ENCODE measurements around the gene DSCAML1. TPM values are rescaled to one million over a fixed set of nuclear protein-coding genes. Genes with fewer than 3 reads are reported as not detected.

DSCAML1 gene
- polyA plus RNA-seq, 4 donors = 1.7 to 2.9 (median 2.0) TPM

- no peak for DNase-seq (ENCODE audit: low read depth in 4 of 4, low spot score in 3 of 4)
Observed at GRCh38 chr11:117704395-117705100, 92.5 kb downstream of the DSCAML1 start.

GRCh38 chr11:117702946-117703598, 93.9 kb downstream of the DSCAML1 start:
- no peak for DNase-seq (ENCODE audit: low read depth in 4 of 4, low spot score in 3 of 4)

DNA sequence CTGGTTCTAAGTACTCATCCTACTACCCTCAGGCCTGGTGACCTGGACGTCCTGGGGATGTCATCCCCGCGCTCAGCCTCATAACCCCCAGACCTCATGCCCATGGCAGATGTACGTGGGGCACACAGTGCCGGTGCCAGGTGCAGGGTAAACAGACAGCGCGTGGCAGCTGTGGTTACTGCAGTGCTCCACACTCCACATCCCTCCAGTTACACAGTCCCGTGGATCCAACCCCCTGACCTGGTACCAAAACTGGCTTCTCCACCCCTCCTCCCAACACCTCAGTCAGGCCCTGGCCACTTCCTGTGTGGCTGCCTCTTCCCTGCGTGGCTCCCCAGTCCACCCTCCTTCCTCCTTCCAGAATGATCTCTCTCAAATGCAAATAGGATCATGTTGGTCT, 95.2 kb downstream of the DSCAML1 start:
- no peak for DNase-seq (ENCODE audit: low read depth in 4 of 4, low spot score in 3 of 4)

DNA sequence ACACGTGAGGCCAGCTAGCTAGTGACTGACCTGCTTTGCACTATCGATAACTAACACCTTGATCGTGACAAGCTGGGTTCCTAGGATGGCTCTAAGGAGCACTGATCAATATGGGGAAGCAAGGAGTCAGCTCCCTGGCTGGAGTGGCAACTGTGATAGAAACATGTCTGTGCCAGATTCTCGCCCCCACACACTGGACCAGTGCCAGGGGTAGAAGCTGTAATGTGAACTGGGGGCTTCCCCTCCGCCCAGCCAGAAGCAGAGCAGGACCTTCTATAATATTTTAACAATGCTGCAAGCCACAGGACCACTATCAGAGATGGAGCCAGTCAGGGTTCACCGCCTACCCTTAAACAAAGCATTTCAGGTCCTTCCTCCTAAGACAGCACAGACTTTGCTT, 96.5 kb downstream of the DSCAML1 start:
- no peak for DNase-seq (ENCODE audit: low read depth in 4 of 4, low spot score in 3 of 4)

GRCh38 chr11:117697319-117697718, 99.7 kb downstream of the DSCAML1 start:
- no peak for DNase-seq (ENCODE audit: low read depth in 4 of 4, low spot score in 3 of 4)

DNA sequence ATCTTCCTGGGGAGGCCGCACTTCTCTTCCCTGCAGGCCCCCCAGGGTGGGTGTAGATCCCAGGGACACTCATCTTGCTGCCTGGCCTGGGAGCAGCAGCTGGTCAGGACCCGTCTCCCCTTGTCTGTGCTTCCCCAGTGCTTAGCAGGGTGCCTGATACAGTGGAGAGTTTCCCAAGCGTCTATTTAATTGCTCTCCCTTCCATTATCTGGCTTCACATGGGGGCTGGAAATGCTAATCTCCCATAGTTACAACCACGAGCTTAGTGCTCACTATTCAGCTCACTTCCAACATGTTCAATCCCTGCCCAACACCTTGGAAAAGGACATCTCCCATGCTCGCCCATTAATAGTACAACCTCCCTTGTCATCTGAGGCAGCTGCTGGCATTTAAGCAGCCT, 100.5 kb downstream of the DSCAML1 start:
- DNase-seq (ENCODE audit: low read depth in 4 of 4, low spot score in 3 of 4) = no peak

GRCh38 chr11:117693344-117693743, 103.7 kb downstream of the DSCAML1 start:
- DNase-seq (ENCODE audit: low read depth in 4 of 4, low spot score in 3 of 4) = no peak

- DNase-seq (ENCODE audit: low read depth in 4 of 4, low spot score in 3 of 4) = no peak
Observed at GRCh38 chr11:117691516-117691915, 105.5 kb downstream of the DSCAML1 start.

GRCh38 chr11:117691218-117691514, 105.8 kb downstream of the DSCAML1 start:
- DNase-seq (ENCODE audit: low read depth in 4 of 4, low spot score in 3 of 4) = no peak

GRCh38 chr11:117690484-117691217, 106.4 kb downstream of the DSCAML1 start:
- no peak for DNase-seq (ENCODE audit: low read depth in 4 of 4, low spot score in 3 of 4)

DNA sequence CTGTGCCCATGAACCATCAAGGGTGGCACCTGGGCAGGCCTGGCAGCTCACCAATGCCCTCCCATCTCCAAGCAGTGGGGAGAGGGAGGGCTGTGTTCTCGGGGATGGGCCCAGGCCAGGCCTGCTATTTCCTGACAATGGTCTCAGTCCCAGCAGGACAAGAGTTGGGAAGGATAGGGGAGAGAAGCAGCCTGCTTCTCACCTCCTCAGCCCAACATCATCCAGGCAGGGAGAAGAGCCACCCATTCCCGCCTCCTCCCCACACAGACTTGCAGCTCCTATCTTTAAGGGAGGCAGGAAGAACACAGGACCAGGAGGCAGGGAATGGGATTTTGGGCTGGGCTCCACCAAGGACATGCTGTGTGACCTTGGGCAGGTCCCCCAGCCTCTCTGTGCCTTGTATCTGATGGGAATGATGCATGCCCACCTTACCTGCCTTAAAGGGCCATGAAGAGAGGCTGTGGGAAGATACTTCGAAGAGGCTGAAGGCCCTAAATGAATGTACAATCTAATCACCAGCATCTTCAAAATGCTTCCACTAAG, 108.7 kb downstream of the DSCAML1 start:
- DNase-seq (ENCODE audit: low read depth in 4 of 4, low spot score in 3 of 4) = no peak

DNA sequence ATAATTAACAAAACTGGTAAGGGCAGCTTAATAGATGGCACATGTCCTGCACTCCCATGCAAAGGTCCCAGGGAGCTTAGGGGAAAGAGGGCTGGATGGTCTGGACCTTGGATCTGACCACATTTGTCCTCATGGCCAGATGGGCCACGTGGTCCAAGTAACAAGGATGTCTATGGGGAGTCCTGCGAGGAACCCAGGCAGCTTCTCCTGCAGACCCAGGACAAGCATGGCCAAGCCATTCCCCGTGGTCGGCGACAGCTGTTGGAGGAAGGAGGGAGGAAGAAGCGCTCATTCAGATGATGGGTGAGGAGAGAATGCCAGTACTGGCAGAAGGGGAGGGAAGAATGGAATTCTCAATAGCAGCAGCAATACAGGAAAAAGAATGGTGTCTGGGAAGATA, 109.2 kb downstream of the DSCAML1 start:
- no peak for DNase-seq (ENCODE audit: low read depth in 4 of 4, low spot score in 3 of 4)

GRCh38 chr11:117686711-117687110, 110.3 kb downstream of the DSCAML1 start:
- no peak for DNase-seq (ENCODE audit: low read depth in 4 of 4, low spot score in 3 of 4)

- DNase-seq (ENCODE audit: low read depth in 4 of 4, low spot score in 3 of 4) = no peak
Observed at GRCh38 chr11:117685566-117685965, 111.5 kb downstream of the DSCAML1 start.

DNA sequence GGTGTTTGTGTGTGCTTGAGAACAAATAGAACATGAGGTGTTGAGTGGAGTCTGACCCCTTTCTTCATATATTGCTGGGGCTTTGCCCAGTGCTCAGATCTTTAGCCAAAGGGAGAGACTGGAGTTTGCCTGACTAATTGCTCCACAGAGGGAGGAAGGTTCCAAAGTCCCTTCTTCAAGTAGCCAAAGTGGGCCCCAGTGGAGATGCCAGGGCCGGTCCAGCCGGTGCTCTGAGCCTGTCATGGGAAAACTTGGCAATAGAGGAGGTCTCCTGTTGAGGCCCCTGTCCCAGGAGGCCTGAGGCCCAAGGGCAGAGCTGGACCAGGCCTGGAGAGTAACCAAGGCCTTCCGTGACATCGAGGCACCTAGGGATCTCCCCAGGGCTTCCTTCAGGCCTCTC, 112.3 kb downstream of the DSCAML1 start:
- DNase-seq (ENCODE audit: low read depth in 4 of 4, low spot score in 3 of 4) = no peak

GRCh38 chr11:117684111-117684510, 112.9 kb downstream of the DSCAML1 start:
- DNase-seq (ENCODE audit: low read depth in 4 of 4, low spot score in 3 of 4) = no peak

DNA sequence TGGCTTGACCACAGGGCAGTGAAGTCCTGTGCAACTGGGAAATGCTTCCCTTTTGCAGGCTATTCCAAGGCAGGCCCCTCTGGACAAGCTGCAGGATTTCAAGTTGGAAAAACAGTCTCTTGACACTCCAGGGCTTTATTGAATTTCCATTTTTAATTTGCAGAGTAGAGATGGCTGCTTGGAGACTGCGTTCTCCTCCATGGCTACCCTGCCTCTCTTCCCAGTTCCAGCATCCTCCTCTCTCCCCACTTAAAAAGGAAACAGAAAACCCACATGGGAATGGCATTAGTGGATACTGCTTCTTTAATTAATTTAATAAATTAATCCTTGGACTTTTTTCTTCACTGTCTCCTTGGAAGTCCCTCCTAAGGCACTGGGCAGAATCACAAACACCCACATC, 115.6 kb downstream of the DSCAML1 start:
- DNase-seq (ENCODE audit: low read depth in 4 of 4, low spot score in 3 of 4) = no peak

DNA sequence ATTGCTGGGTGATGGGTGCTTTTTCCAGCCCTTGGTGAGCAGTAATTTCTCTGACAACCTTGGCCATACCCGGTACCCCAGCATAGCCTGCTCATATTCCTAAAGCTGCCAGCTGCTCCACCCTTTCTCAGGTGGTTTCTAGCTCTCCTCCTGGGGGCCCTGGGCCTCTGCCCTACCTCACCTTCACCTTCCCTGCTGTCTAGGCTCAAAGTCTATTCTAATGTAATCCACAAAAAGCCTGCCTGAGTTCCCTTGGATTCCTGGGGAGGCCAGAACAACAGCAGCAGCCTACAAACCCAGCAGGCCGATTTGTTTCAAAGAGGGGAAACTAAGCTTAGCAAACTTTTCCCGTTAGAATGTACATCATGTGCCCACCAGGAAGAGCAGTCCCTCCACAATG, 117.6 kb downstream of the DSCAML1 start:
- DNase-seq (ENCODE audit: low read depth in 4 of 4, low spot score in 3 of 4) = no peak

DNA sequence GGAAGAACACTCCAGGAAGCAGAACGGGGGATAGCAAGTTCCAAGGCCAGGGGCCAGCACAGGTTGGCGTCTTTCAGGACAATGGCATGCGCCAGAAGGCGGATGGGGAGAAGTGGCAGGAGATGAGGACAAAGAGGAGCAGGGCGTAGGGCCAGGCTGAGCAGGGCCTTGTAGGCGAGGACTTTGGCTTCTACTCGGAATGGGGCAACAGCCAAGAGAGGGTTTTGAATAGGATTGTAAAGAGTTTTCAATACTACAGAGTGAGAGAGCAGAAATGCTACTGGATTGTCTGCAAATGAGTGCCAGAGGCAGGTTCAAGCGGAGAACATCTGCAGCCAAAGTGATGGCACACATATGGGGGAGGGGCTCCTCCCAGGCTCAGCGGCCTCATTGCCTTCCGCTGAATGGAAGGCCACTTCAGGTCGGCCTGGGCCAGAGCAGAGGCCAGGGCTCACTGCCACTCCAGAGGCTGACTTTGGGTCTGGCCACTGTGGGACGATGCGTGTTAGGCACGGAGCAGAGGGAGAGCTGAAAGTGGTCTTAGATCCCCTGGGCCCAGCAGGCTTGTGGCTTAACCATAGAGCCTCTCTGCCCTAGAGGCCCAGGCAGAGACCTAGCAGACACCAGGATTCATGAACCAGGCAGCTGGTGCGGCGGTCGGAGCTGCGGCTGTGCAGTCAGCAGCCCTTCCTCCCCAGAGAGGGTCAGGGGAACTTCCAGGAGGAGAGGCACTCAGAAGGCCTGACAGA, 118.2 kb downstream of the DSCAML1 start:
- DNase-seq (ENCODE audit: low read depth in 4 of 4, low spot score in 3 of 4) = no peak

- DNase-seq (ENCODE audit: low read depth in 4 of 4, low spot score in 3 of 4) = no peak
Observed at GRCh38 chr11:117677729-117678310, 119.2 kb downstream of the DSCAML1 start.

DNA sequence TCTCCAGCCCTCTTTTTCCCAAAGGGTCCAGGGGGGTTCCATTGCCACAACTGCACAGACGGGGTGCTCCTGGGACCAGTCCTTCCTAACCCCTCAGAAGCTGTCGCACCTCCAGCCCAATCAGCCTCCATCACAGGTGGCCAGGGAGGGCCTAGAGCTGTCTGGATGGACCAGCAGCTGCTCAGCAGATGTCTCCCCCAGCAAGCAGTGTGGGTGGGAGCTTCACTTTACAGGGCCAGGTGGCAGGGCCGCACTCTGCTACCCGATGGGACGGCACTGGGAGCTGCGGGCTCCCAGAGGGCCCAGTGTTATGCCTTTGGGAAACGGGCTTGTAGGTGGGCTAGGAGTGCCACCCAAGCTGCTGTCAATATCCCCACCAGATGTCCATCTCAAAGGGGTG, 120.5 kb downstream of the DSCAML1 start:
- no peak for DNase-seq (ENCODE audit: low read depth in 4 of 4, low spot score in 3 of 4)

All from right renal pelvis (tissue), 4 donors.